Fibroblast of peridontal ligament (primary cell): ENCODE data around the gene FAM163B.
"Not testable (repeated sequence)": the region's sequence is repeated elsewhere in the genome, so short reads cannot be mapped to it uniquely, and the experiment has no call there.

Experiments
- DNase-seq: peaks from one replicate; pipeline ENCODE4 v3.0.0-alpha.2; 2010; ENCODE audit errors: extremely low read depth

The FAM163B gene

DNA sequence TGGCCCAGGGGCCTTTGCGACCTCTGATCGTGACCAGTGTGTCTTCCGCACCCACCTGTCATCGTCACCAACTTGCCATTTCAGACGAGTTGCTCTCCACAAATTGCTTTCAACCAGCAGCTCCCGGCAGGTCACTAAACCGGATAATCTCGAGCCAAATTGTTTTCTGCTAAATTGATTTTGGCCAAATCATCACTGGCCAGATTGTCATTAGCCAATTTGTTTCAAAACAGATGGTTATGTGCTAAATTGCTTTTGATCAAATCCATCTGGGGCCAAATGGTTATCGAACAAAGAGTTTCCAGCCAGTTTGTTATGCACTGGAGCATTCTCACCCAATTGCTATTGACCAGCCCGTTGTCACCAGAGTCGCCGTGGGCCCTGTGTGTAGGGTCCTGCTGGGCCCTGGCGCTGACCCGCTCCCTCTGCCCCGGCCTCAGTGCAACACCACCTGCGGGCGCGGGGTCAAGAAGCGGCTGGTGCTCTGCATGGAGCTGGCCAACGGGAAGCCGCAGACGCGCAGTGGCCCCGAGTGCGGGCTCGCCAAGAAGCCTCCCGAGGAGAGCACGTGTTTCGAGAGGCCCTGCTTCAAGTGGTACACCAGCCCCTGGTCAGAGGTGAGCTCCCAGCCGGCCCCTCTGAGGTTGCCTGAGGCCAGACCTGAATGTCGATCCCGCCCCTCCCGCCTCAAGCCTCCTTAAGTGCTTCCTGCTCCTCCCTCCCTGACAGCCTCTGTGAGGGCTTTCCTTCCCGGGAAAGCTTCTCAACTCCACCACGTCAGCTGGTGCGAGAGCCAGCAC lies 39.1 kb downstream of the FAM163B start:
- DNase-seq = no peak

DNA sequence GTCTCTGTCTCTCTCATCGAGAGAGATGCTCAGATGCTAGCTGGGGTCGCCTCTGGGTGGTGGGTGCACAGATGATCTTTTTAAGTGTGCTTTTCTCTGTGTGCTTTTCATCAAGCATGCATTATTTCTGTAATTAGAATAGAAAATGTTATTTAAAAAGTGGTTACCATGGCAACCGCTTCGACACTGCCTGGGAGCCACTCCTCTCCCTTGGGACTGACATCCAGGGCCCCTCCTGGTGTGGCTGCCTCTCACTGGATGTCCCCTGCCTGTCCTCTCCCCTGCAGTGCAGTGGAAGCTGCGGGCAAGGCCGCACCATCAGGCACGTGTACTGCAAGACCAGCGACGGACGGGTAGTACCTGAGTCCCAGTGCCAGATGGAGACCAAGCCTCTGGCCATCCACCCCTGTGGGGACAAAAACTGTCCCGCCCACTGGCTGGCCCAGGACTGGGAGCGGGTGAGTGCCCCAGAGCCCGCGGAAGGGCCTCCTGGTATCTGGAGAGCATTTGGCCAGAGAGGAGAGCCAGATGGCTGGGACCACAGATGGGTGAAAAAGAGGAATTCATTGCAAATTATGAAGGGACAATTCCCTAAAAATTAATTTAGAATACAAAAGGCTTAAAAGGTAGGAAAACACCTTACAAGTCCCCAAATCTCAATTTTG lies 39.9 kb downstream of the FAM163B start:
- no peak for DNase-seq

DNA sequence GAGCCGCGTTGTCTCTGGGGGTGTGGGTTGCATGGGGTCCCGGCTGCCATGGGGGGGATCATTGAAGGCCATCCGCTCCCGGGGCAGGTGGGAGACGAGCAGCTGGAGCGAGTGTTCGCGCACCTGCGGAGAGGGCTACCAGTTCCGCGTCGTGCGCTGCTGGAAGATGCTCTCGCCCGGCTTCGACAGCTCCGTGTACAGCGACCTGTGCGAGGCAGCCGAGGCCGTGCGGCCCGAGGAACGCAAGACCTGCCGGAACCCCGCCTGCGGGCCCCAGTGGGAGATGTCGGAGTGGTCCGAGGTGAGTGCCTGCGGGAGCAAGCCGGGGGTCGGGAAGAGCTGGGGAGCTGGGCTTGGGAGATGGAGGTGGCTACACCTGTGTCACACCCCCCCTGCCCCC lies 41.0 kb downstream of the FAM163B start:
- DNase-seq = no peak

DNA sequence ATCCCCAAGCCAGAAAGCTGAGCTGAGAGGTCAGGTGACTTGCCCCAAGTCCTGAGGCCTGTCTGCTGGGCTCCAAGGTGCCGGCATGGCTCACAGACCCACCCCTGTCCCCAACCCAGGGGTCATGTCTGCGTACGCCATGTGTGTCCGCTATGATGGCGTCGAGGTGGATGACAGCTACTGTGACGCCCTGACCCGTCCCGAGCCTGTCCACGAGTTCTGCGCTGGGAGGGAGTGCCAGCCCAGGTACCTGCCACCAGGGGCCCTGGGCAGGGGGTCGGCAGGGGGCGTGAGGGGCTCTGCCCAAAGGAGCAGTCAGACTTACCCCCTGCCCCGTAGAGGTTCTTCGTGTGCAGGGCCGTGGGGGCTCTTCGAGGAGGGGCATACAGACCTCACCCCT lies 42.4 kb downstream of the FAM163B start:
- no peak for DNase-seq

DNA sequence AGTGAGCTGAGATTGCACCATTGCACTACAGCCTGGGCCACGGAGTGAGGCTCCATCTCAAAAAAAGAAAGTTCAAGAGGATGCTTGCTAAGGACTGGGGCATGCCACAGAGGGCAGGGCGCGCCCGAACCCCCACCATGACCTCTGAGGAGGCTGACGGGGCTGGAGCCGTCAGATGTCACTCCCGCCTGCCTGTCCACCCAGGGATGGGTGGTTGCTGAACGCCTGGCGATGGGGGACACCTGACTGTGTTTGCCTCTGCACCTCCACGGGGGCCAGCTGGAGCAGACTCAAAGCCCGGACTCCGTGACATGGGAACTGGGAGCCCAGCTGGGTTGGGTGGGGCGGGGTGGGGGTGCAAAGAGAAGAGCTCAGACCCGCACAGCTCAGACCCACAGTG lies 42.8 kb downstream of the FAM163B start:
- DNase-seq = no peak

DNA sequence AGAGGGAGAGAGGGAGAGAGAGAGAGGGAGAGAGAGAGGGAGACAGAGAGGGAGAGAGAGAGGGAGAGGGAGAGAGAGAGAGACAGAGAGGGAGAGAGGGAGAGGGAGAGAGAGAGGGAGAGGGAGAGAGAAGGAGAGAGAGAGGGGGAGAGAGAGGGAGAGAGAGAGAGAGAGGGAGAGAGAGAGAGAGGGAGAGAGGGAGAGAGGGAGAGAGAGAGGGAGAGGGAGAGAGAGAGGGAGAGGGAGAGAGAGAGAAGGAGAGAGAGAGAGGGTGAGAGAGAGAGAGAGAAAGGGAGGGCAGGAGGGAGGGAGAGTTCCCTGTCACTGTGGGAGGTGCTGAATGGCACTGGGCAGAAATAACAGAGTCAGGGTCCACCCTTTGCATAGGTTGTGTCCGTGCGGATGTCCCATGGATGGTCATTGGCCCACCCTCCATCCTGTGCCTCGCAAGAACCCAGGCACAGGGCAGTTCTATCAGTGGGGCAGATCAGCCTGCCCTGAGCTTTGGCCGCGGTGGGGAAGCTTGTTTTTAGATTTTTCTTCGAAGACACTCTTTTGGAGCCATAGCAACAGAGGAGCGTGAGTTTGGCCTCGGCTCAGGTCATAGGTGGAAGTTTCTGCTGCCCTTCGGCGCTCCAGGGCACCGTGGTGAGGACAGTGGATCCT lies 44.6 kb downstream of the FAM163B start:
- DNase-seq = no peak

DNA sequence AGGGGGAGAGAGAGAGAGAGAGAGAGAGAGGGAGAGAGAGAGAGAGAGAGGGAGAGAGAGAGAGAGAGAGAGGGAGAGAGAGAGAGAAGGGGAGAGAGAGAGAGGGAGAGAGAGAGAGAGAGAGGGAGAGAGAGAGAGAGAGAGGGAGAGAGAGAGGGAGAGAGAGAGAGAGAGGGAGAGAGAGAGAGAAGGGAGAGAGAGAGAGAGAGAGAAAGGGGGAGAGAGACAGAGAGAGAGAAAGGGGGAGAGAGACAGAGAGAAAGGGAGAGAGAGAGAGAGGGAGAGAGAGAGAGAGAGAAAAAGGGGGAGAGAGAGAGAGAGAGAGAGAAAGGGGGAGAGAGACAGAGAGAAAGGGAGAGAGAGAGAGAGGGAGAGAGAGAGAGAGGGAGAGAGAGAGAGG lies 45.4 kb downstream of the FAM163B start:
- not testable (repeated sequence) for DNase-seq

DNA sequence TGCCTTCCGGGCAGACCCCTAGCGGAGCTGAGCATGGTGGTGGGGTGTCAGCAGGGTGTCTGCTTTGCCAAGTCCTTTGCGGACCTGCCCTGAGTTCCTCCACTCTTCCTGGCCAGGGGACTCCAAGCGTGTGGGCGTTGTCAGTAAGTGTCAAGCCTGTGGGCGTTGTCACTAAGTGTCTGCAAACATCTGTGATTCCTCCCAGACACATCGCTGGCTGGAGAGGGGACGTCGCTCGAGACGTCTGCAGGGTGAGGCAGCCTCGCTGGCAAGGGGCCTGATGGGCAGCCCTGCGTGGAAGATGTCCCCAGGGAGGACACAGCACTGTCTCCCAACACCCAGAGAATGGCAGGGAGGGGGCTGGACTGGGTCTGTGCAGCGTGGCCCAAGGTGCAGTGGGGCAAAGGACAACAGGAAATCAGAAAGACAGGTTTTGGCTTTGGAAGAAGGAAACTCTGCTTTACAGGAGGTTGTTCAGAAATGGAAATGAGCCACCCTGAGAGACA lies 45.8 kb downstream of the FAM163B start:
- no peak for DNase-seq

DNA sequence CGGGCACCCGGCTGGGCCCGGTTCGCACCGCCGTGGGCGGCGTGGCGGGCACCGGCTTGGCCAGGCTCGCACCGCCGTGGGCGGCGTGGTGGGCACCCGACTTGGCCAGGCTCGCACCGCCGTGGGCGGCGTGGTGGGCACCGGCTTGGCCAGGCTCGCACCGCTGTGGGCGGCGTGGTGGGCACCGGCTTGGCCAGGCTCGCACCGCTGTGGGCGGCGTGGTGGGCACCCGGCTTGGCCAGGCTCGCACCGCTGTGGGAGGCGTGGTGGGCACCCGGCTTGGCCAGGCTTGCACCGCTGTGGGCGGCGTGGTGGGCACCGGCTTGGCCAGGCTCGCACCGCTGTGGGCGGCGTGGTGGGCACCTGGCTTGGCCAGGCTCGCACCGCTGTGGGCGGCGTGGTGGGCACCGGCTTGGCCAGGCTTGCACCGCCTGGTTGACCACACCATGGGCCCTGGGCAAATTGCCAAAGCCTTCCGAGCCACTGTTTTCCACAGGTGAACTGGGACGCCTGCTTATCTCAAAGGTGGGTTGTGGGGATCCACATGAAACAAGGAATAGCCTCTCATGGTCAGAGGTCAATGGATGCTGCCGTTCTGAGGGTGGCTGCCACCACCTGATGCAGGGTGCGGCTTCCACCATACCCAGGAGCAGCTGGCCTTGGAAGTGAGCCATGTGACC lies 46.4 kb downstream of the FAM163B start:
- DNase-seq = no peak

DNA sequence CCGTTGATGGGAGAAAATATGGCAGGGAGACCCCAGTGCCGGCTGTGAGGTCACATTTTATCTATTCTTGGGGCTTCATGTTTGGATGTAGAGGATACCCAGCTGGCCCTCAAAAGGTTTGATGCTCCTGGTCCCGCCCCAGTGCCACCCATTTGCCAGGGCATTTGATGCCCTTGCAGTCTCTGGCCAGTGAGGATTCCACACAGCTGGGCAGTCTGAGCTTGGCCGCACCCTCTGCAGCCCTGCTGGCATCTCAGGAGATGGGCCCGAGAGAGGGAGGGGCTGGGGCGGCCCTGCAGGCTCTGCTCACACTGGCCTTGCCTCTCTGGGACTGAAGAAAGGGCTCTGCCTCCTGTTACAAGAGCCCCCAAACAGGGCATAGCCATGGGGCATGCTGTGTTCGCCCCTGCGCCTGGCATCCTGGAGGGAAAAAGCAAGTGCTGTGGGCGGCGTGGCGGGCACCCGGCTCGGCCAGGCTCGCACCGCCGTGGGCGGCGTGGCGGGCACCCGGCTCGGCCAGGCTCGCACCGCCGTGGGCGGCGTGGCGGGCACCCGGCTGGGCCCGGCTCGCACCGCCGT lies 47.1 kb downstream of the FAM163B start:
- DNase-seq = no peak

DNA sequence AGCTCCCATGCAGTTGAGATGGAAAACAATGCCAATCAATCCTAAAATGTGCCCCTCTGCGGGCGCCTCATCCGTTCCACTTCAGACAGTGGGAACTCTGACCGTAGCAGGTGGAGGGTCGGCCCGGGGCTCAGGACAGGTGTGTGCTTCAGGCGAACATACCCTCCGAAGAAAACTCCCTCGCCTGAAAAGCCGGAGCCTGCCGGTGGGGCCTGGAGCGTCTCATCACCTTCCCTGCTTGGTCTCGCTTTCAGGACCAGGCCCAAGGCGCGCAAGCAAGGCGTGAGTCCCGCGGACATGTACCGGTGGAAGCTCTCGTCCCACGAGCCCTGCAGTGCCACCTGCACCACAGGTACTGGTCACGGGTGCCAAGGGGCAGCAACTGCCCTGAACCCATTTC lies 48.2 kb downstream of the FAM163B start:
- DNase-seq = no peak

DNA sequence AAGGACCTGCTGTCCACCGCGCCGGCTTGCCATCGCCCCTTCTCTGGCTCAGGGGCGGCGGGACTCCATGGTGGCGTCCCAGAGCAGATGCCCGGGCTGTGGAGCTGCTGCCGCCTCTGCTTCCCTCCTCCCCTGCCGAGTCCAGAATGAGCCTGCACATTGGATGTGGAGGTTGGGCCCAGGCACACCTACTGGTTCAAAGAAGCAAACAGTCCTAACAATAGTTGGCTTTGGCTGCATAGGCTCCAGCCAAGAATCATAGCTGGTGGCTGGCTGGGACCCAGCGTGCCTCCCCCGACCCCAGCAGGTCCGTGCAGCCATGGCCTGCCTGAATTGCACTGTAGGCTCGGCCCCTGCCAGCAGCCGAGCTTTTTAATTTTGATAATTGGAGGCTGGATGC lies 48.9 kb downstream of the FAM163B start:
- no peak for DNase-seq

DNA sequence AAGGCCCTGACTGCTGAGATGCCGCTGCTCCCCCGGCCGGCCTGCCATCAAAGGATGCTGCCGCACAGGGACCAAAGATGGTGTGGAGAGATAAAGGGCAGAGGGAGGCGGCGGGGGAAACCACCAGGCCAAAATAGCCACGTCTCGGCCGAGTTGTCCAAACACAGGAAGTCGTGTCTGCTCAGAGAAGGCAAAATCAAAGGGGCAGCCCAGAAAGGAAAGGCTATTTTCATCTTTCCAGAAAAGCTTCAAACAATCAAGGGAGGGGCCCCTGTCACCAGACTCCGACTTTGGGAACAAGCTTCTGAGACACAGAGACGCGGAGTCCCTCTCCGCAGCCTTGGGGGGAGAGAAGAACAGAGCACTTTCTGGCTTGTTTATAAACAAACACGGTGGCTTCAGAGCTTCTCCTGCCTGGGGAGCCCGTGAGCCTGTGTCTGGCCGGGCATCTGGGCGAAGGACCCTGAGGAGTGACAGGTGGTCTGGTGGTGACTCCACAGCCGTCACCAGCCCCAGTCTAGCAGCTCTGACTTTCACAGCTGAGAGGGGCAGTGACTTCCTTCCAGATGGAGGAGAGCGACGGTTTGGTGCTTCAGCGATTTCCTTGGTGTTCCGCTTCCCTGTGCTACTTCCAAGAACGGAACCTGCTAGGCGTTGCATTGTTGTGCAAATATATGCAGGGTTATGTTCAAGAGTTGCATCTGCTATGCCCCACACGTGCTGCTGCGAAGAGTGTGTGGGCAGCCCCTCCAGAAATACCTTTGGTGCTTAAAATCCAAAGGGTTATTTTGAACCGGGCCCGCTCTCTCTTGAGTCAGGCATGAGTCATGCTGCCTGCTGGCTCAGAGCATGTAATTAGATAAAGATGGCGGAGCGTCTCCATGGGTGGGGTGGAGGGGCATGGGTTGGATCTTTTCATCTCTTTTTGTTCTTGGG lies 50.7 kb downstream of the FAM163B start:
- peak; percentile 75 for DNase-seq

DNA sequence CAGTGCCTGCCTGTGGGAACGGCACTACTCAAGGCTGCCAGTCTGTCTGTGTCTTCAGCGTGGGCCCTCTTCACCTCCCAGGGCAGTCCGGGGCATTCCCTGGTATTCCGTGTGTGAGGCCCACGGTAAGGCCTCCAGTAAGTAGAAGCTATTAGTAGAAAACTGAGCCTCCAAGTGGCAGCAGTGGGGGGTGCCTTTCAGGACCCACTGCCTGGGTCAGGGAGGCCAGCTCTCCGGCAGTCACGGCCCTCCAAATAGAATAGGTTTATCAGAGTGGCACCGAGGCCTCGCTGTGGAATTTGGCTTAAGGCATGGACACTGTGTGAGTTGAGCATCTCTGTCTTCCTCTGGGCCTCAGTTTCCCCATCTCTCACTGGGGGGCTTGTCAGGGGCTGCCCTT lies 51.6 kb downstream of the FAM163B start:
- no peak for DNase-seq

DNA sequence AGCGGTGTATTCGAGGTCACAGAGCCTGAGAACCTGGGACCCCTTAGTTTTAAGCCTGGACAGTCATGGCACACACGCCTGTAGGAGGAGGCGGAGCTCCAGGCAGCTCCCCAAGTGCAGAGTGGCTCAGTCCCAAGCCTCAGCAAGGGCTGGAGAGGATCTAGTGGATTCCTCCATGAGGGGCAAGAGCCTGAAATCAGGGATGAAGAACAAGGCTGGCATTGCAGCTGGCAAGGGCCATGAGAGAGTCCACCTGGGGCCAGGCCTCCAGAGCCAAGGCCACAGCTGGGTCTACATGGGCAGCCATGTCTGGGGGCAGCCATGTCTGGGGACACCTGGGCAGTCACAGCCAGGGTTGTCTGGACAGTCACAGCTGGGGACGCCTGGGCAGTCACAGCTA lies 52.8 kb downstream of the FAM163B start:
- no peak for DNase-seq

DNA sequence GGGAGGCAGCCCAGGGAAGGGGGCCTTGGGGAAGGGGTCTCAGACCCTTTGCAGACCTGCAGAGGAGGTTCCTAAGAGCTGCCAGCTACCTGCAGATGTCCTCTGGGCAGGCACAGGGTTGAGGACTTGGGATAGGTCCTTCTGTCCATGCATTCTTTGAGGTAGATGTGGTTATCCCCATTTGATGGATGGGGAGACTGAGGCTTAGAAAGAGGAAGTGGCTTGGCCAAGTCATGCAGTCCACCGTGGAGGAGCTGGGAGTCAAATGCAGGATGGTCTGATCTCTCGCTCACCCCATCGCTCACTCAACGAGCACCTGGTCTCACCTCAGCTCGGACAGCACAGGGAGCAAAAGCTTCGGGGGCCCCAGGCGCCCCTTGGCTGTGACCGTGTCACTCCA lies 54.5 kb downstream of the FAM163B start:
- no peak for DNase-seq

DNA sequence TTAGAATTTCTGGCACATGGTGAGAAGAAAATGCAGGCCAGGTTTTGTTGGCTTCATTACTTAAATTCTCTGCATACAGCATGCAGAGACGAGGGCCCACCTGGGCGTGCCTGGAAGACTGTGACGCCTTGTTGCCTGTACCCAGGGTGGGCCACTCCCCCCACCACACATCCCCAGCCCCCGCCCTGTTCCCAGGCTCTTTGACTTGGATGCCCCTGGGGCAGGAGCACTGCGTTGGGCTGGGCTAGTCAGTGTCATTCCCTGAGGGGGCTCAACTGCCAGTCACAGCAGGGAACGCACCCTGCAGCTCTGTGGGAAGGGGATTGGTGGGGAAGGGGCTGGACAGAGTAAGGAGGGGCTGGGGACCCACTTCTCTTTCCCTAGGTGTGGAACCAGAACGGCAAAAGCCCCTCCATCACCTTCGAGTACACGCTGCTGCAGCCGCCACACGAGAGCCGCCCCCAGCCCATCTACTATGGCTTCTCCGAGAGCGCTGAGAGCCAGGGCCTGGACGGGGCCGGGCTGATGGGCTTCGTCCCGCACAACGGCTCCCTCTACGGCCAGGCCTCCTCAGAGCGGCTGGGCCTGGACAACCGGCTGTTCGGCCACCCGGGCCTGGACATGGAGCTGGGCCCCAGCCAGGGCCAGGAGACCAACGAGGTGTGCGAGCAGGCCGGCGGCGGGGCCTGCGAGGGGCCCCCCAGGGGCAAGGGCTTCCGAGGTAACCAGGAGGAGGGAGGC lies 55.0 kb downstream of the FAM163B start:
- DNase-seq = no peak

DNA sequence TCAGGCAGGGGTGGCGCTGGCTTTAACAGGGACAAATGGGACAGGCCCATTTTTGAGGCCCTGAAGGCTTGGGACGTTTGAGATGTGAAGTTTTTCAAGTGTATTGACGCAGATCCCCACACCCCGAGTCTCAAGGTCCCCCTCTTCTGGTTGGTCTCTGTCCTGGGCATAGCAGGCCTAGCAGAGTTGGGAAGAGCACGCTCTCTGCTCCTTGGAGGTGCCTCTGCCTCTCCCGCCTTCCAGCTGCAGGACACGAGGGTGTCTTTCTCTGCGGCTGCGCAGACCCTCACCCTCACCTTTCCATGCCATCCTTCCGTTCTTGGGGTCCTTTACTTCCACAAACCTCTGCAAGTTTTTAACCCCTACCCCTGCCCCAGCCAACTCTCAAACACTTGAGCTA lies 56.1 kb downstream of the FAM163B start:
- no peak for DNase-seq

DNA sequence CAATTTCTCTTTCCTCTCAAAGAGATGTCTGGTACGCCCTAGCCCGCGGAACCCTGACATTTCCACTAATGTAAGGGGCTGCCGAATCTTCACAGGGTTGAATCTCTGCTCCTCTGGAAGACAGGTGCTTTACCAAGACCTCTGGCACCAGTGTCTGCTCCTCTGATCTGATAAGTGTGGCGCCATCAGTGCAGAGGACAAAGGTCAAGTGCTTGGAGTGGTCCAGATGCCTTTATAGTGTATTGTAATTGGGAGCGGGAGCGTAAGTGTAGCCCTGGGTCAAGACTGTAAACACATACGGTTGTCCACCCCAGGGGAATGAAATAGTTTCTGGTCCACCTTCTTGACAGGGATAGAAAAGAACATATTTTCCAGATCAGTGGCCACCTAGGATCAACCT lies 57.0 kb downstream of the FAM163B start:
- DNase-seq = no peak

DNA sequence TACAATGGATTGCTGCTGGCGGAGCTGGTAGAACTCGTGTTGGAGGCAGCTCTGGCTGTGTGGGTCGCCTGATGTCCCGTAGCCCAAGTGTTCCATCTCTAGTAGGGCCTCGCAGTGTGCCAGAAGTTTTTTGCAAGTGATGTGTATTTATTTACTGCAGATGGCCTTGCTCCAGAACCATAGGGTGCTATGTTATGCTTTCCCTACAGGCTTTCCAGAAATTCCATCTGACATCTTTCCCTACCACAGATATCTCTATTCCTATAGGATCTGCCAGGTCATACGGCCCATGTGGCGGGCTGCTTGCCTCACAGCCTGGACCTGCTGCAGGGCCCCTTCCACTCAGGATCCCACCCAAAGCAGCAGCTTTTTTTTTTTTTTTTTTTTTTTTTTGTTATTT lies 57.7 kb downstream of the FAM163B start:
- no peak for DNase-seq
